Keratinocyte (primary cell): ENCODE data around the gene CACNA1F. TPM values are rescaled to one million over a fixed set of nuclear protein-coding genes. Genes with fewer than 3 reads are reported as not detected.

Experiments
- DNase-seq: peaks from one replicate; pipeline ENCODE4 v3.0.0-alpha.2; 2011; ENCODE audit warnings: low read depth, missing footprints, low spot score
- FAIRE-seq: peaks from 2 replicates; lab custom pipeline; 2011; peaks lifted over from hg19 to GRCh38; lab: Jason Lieb, UNC
- H2AFZ ChIP-seq: 2 replicates; pipeline ENCODE4 v1.6.0; 2012; ENCODE audit warnings: low read length, control low read depth, inconsistent platforms; ENCODE audit not compliant: control insufficient read depth
- H3K27ac ChIP-seq: 2 replicates; pipeline ENCODE4 v1.5.1; 2011; ENCODE audit warnings: low read length; ENCODE audit not compliant: control insufficient read depth, insufficient read depth
- H3K27me3 ChIP-seq: 3 replicates; pipeline ENCODE4 v1.6.0; 2011; ENCODE audit warnings: low read length; ENCODE audit not compliant: control insufficient read depth, insufficient read depth; ENCODE audit errors: extremely low read depth
- H3K36me3 ChIP-seq, 2 experiments: 2 replicates in 1 of 2; 3 replicates in 1 of 2; pipeline ENCODE4 v1.5.1; 2011; ENCODE audit warnings: low read length in 2 of 2, mild to moderate bottlenecking in 1 of 2; ENCODE audit not compliant: control insufficient read depth in 2 of 2, insufficient read depth in 2 of 2; ENCODE audit errors: extremely low read depth in 1 of 2
- H3K4me1 ChIP-seq: 3 replicates; pipeline ENCODE4 v1.5.1; 2011; ENCODE audit warnings: low read length; ENCODE audit not compliant: control insufficient read depth, insufficient read depth; ENCODE audit errors: extremely low read depth
- H3K4me2 ChIP-seq: 3 replicates; pipeline ENCODE4 v1.6.0; 2011; ENCODE audit warnings: low read depth, low read length; ENCODE audit not compliant: control insufficient read depth, insufficient read depth; ENCODE audit errors: extremely low read depth
- H3K4me3 ChIP-seq, 3 experiments: fragments of 200-600 bp in 1 of 3; sonication (generic) in 1 of 3; 2 replicates in 2 of 3; 3 replicates in 1 of 3; pipeline ENCODE4 v1.5.1; 2011 to 2016; ENCODE audit warnings: low read length in 3 of 3, mild to moderate bottlenecking in 3 of 3, control low read depth in 2 of 3, inconsistent platforms in 1 of 3, low read depth in 1 of 3, mixed read lengths in 1 of 3, mixed run types in 1 of 3, moderate library complexity in 1 of 3; ENCODE audit not compliant: control insufficient read depth in 2 of 3, insufficient read depth in 2 of 3; ENCODE audit errors: extremely low read depth in 1 of 3
- H3K79me2 ChIP-seq: 2 replicates; pipeline ENCODE4 v1.6.0; 2012; ENCODE audit warnings: low read length; ENCODE audit not compliant: control insufficient read depth, insufficient read depth
- H3K9ac ChIP-seq: 3 replicates; pipeline ENCODE4 v1.6.0; 2011; ENCODE audit warnings: low read length; ENCODE audit not compliant: control insufficient read depth, insufficient read depth; ENCODE audit errors: extremely low read depth
- H3K9me1 ChIP-seq: 3 replicates; pipeline ENCODE4 v1.6.0; 2011; ENCODE audit warnings: low read length; ENCODE audit not compliant: control insufficient read depth, insufficient read depth; ENCODE audit errors: extremely low read depth
- H3K9me3 ChIP-seq: 2 replicates; pipeline ENCODE4 v1.5.1; 2012; ENCODE audit warnings: low read depth, low read length; ENCODE audit not compliant: control insufficient read depth
- H4K20me1 ChIP-seq: 3 replicates; pipeline ENCODE4 v1.6.0; 2011; ENCODE audit warnings: low read length; ENCODE audit not compliant: control insufficient read depth, insufficient read depth; ENCODE audit errors: extremely low read depth
- EZH2 ChIP-seq: IDR thresholded peaks from one replicate; pipeline ENCODE4 v1.6.1; 2012; ENCODE audit warnings: inconsistent platforms, mild to moderate bottlenecking, low read length, moderate library complexity
- dilution Hi-C: fragments of 300-500 bp; cut with MboI; formaldehyde crosslinking; loops from one replicate; pipeline ENCODE4 v1.7.0; 2020; ENCODE audit warnings: low sequenced_read_pairs; ENCODE audit not compliant: extremely low pct_ligation_motif_present
- polyA plus RNA-seq, 5 experiments: library from polyadenylated mRNA; depleted of rRNA in 3 of 5; stranded (reverse) in 3 of 5; stranded (forward) in 1 of 5; unstranded in 1 of 5; fragments of >200 nt; gene quantifications; 1 replicate in 1 of 5; 2 replicates in 3 of 5; 3 replicates in 1 of 5; pipeline versions ENCODE4 v1.2.1 to v1.2.3, GENCODE V29; 2011 to 2012; ENCODE audit warnings: missing spikeins in 2 of 5, low read depth in 1 of 5, low replicate concordance in 1 of 5
- TF ChIP-seq, protein P1 (sequence below), 3 experiments: IDR thresholded peaks in 1 of 3; conservative IDR thresholded peaks in 1 of 3; optimal IDR thresholded peaks in 1 of 3; 2 replicates in 2 of 3; 3 replicates in 1 of 3; pipeline versions ENCODE3 to v1.5.1; 2011; ENCODE audit warnings: low read length in 3 of 3, mild to moderate bottlenecking in 3 of 3, moderate library complexity in 2 of 3, control low read depth in 1 of 3, inconsistent platforms in 1 of 3; ENCODE audit not compliant: insufficient read depth in 2 of 3; ENCODE audit errors: extremely low read depth in 1 of 3

Gene CACNA1F
- polyA plus RNA-seq, 1 donor (not counting 4 experiments of a cell fraction or from before 2014, with no cell fraction given) = not detected

DNA sequence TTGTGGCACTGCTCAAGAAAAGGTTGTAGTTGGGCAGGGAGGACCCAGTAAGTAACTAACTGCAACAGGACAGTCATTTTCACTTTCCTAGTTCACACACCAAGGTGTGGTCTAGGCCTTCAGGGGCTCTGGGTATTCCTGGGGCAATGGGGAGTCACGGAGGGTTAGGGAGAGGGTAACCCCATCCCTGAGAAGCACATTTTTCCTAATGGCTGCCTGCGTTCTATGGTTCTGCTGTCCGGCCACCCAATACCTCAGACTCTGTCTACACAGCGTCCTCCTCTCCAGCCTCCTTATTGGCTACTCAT, 35.5 kb upstream of the CACNA1F start:
- Histone ChIP-seq H2AFZ (peak overlapping the region; percentile 86), H4K20me1 (no peaks in the 10 kb centered on the region), H3K36me3 (no peaks in the 10 kb centered on the region), H3K9me3 (no peaks in the 10 kb centered on the region), H3K9me1 (no peaks in the 10 kb centered on the region), H3K9ac (peak overlapping the region; percentile 89), H3K4me3 (peak overlapping the region; percentile 49 to 80 (median 62)), H3K4me1 (peaks cover 14% of the 10 kb centered on the region), H3K4me2 (peak overlapping the region; percentile 88), H3K79me2 (peaks cover 2% of the 10 kb centered on the region), H3K27ac (peak overlapping the region; percentile 63), H3K27me3 (no peaks in the 10 kb centered on the region)
- no peak for DNase-seq
- no peak for FAIRE-seq
- TF ChIP-seq EZH2 = no peak
- TF ChIP-seq, protein P1, sequence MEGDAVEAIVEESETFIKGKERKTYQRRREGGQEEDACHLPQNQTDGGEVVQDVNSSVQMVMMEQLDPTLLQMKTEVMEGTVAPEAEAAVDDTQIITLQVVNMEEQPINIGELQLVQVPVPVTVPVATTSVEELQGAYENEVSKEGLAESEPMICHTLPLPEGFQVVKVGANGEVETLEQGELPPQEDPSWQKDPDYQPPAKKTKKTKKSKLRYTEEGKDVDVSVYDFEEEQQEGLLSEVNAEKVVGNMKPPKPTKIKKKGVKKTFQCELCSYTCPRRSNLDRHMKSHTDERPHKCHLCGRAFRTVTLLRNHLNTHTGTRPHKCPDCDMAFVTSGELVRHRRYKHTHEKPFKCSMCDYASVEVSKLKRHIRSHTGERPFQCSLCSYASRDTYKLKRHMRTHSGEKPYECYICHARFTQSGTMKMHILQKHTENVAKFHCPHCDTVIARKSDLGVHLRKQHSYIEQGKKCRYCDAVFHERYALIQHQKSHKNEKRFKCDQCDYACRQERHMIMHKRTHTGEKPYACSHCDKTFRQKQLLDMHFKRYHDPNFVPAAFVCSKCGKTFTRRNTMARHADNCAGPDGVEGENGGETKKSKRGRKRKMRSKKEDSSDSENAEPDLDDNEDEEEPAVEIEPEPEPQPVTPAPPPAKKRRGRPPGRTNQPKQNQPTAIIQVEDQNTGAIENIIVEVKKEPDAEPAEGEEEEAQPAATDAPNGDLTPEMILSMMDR (optimal IDR thresholded peaks at IDR 0.05 in 1 of 3, IDR thresholded peaks at IDR 0.05 in 1 of 3, conservative IDR thresholded peaks at IDR 0.05 in 1 of 3; ENCODE audit: extremely low read depth in 1 of 3, insufficient read depth in 2 of 3, low read length in 3 of 3) = no peak
- dilution Hi-C loops = no loop called here

DNA sequence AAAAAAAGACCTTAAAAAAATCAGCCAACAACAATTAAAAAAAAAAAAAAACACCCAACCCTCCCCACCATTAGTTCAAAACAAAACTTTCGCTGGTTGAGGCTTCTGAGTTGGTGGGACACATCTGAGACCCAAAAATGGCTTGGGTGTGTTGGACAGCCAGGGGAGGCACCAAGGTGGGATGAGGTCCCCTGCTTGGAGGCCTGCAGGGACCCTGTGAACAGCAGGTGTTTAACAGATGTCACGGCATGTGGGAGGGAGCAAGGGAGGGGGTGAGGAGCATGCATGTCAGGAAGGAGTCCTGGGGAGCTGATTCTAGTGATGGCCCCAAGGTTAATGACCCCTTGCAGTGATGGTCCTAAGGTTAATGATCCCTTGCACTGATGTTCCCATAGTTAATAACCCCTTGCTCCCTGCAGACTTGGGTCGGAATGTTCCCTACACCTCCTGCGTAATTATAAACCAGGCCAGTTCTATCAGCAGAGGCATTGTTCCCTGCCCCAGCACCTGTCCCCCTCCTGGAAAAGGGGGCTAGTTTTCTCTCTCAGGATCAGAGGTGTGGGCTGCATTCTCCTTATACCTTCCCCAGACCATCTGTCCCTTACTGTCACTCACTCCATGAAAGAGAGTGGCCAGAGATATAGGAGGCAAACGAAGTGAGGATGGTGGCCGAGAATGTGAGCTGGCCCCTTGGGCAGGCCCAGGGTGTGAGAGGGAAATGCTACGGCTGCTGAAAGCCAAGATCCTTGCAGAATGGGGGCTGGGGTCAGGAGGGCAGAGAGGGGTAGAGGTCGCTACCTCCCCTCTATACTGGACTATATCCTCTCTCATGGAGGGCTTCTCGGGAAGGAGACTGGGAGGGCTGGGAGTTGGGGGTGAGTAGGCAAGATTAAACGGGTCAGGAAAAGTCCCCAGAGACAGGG, 33.6 kb upstream of the CACNA1F start:
- no peaks in the 10 kb centered on the region for H3K27me3 ChIP-seq
- H3K4me3 ChIP-seq = no peak overlapping the region
- no peak overlapping the region for H3K27ac ChIP-seq
- H3K9me1 ChIP-seq = no peaks in the 10 kb centered on the region
- no peak for DNase-seq
- no peak overlapping the region for H3K4me2 ChIP-seq
- no peaks in the 10 kb centered on the region for H4K20me1 ChIP-seq
- H2AFZ ChIP-seq = no peak overlapping the region
- TF ChIP-seq, protein P1 (optimal IDR thresholded peaks at IDR 0.05 in 1 of 3, IDR thresholded peaks at IDR 0.05 in 1 of 3, conservative IDR thresholded peaks at IDR 0.05 in 1 of 3; ENCODE audit: extremely low read depth in 1 of 3, insufficient read depth in 2 of 3, low read length in 3 of 3) = no peak
- TF ChIP-seq EZH2 = no peak
- H3K4me1 ChIP-seq = peaks cover 10% of the 10 kb centered on the region
- no peaks in the 10 kb centered on the region for H3K79me2 ChIP-seq
- no peaks in the 10 kb centered on the region for H3K36me3 ChIP-seq
- FAIRE-seq = no peak
- no peaks in the 10 kb centered on the region for H3K9me3 ChIP-seq
- dilution Hi-C loops = no loop called here
- H3K9ac ChIP-seq = no peak overlapping the region
